ENCODE measurements around the gene ATP1A2.

Gene ATP1A2

GRCh38 chr1:160127381-160127780, 11.8 kb downstream of the ATP1A2 start:
- Histone ChIP-seq H3K36me3 (ENCODE audit: control insufficient read depth in 2 of 2, insufficient read depth in 1 of 2, low read length in 2 of 2) (no peaks in the 10 kb centered on the region), H3K4me3 (ENCODE audit: low read depth, low read length) (no peak overlapping the region), H3K9me3 (ENCODE audit: control insufficient read depth, insufficient read depth, low read depth, low read length) (no peaks in the 10 kb centered on the region), H3K27ac (ENCODE audit: extremely low read depth, low read depth, low read length) (no peak overlapping the region), H3K4me1 (ENCODE audit: control insufficient read depth, insufficient read depth, low read length) (no peaks in the 10 kb centered on the region)
- TF ChIP-seq ZNF423 (tag by site-specific recombination; IDR thresholded peaks at IDR 0.05) = no peak
- no peak for TF ChIP-seq ZFP37 (tag by site-specific recombination; IDR thresholded peaks at IDR 0.05)
- TF ChIP-seq REPIN1 (tag by site-specific recombination; IDR thresholded peaks at IDR 0.05; ENCODE audit: low read depth) = no peak
- TF ChIP-seq KLF17 (tag by site-specific recombination; IDR thresholded peaks at IDR 0.05) = no peak
- ChIA-PET CTCF (interaction anchor here (0.7 to 2.5 kb wide), 8 partner anchors 10 to 177 kb away, joined by 3 to 6 read pairs (median 3); no protein-coding TSS in a partner anchor), POLR2A (no interaction called here)

- CTCF ChIA-PET = interaction anchor here (0.6 to 2.5 kb wide), 8 partner anchors 11 to 293 kb away, joined by 3 to 6 read pairs (median 4); no protein-coding TSS in a partner anchor
- TF ChIP-seq EGR2 (tag by site-specific recombination; IDR thresholded peaks at IDR 0.05; ENCODE audit: low read depth) (peak; percentile 58), ZNF169 (tag by site-specific recombination; IDR thresholded peaks at IDR 0.05) (no peak), SP3 (tag by site-specific recombination; IDR thresholded peaks at IDR 0.05) (no peak), ZFHX2 (tag by site-specific recombination; conservative IDR thresholded peaks at IDR 0.05) (peak; percentile 41), ZNF623 (tag by site-specific recombination; IDR thresholded peaks at IDR 0.05) (no peak), ZNF19 (tag by site-specific recombination; IDR thresholded peaks at IDR 0.05; ENCODE audit: low read depth) (no peak)
- no peak overlapping the region for H3K4me3 ChIP-seq (ENCODE audit: low read depth, low read length)
- H3K27ac ChIP-seq (ENCODE audit: extremely low read depth, low read depth, low read length) = no peak overlapping the region
- no peaks in the 10 kb centered on the region for H3K9me3 ChIP-seq (ENCODE audit: control insufficient read depth, insufficient read depth, low read depth, low read length)
- H3K36me3 ChIP-seq (ENCODE audit: control insufficient read depth in 2 of 2, insufficient read depth in 1 of 2, low read length in 2 of 2) = no peaks in the 10 kb centered on the region
- POLR2A ChIA-PET = no interaction called here
- H3K4me1 ChIP-seq (ENCODE audit: control insufficient read depth, insufficient read depth, low read length) = no peaks in the 10 kb centered on the region
Observed at GRCh38 chr1:160127865-160128523, 12.4 kb downstream of the ATP1A2 start.

- Histone ChIP-seq H3K27ac (ENCODE audit: extremely low read depth, low read depth, low read length) (no peak overlapping the region), H3K4me3 (ENCODE audit: low read depth, low read length) (no peak overlapping the region), H3K4me1 (ENCODE audit: control insufficient read depth, insufficient read depth, low read length) (no peaks in the 10 kb centered on the region), H3K36me3 (ENCODE audit: control insufficient read depth in 2 of 2, insufficient read depth in 1 of 2, low read length in 2 of 2) (no peaks in the 10 kb centered on the region), H3K9me3 (ENCODE audit: control insufficient read depth, insufficient read depth, low read depth, low read length) (no peaks in the 10 kb centered on the region)
- CTCF ChIA-PET = interaction anchor here (0.9 to 1.6 kb wide), 3 partner anchors 12 to 163 kb away, joined by 3 to 5 read pairs (median 4); no protein-coding TSS in a partner anchor
- POLR2A ChIA-PET = no interaction called here
- TF ChIP-seq ZNF610 (tag by site-specific recombination; IDR thresholded peaks at IDR 0.05; ENCODE audit: borderline replicate concordance) = no peak
Observed at GRCh38 chr1:160128636-160129035, 13.1 kb downstream of the ATP1A2 start.

- POLR2A ChIA-PET = no interaction called here
- no peaks in the 10 kb centered on the region for H3K9me3 ChIP-seq (ENCODE audit: control insufficient read depth, insufficient read depth, low read depth, low read length)
- H3K4me3 ChIP-seq (ENCODE audit: low read depth, low read length) = no peak overlapping the region
- CTCF ChIA-PET = no interaction called here
- TF ChIP-seq GLIS1 (tag by site-specific recombination; IDR thresholded peaks at IDR 0.05) (peak; percentile 37), ZNF560 (tag by site-specific recombination; IDR thresholded peaks at IDR 0.05; ENCODE audit: borderline replicate concordance) (no peak)
- H3K4me1 ChIP-seq (ENCODE audit: control insufficient read depth, insufficient read depth, low read length) = no peaks in the 10 kb centered on the region
- no peak overlapping the region for H3K27ac ChIP-seq (ENCODE audit: extremely low read depth, low read depth, low read length)
- H3K36me3 ChIP-seq (ENCODE audit: control insufficient read depth in 2 of 2, insufficient read depth in 1 of 2, low read length in 2 of 2) = no peaks in the 10 kb centered on the region
Observed at GRCh38 chr1:160129046-160129445, 13.5 kb downstream of the ATP1A2 start.

GRCh38 chr1:160129558-160129957, 14.0 kb downstream of the ATP1A2 start:
- H3K36me3 ChIP-seq (ENCODE audit: control insufficient read depth in 2 of 2, insufficient read depth in 1 of 2, low read length in 2 of 2) = no peaks in the 10 kb centered on the region
- H3K4me1 ChIP-seq (ENCODE audit: control insufficient read depth, insufficient read depth, low read length) = no peaks in the 10 kb centered on the region
- CTCF ChIA-PET = no interaction called here
- POLR2A ChIA-PET = no interaction called here
- no peak overlapping the region for H3K27ac ChIP-seq (ENCODE audit: extremely low read depth, low read depth, low read length)
- no peaks in the 10 kb centered on the region for H3K9me3 ChIP-seq (ENCODE audit: control insufficient read depth, insufficient read depth, low read depth, low read length)
- no peak overlapping the region for H3K4me3 ChIP-seq (ENCODE audit: low read depth, low read length)
- no peak for TF ChIP-seq ZBTB49 (tag by site-specific recombination; IDR thresholded peaks at IDR 0.05; ENCODE audit: low read depth)
- TF ChIP-seq ZNF391 (tag by site-specific recombination; IDR thresholded peaks at IDR 0.05; ENCODE audit: borderline replicate concordance, low read depth) = no peak
- TF ChIP-seq ZNF362 (tag by site-specific recombination; IDR thresholded peaks at IDR 0.05) = no peak
- no peak for TF ChIP-seq ZBTB44 (tag by site-specific recombination; IDR thresholded peaks at IDR 0.05)

All from HEK293 (cell line).